Natural killer cell (primary cell): ENCODE data around the gene ANKRD9. TPM values are rescaled to one million over a fixed set of nuclear protein-coding genes. Genes with fewer than 3 reads are reported as not detected.

ENCODE experiments used
- ATAC-seq, 3 donors: fragments of 150-1000 bp in 2 of 3; fragments of 200-7000 bp in 1 of 3; cut with Tn5 transposase; 1 replicate in 1 of 3; 2 replicates in 2 of 3; pipeline ENCODE4 v1.10.0; 2021; ENCODE audit warnings: mild to moderate bottlenecking in 2 of 3, moderate library complexity in 2 of 3
- DNase-seq, 2 donors: peaks; one replicate each; pipeline versions ENCODE4 v3.0.0 to v3.0.0-alpha.2; 2013 to 2021; ENCODE audit warnings: mixed read lengths in 1 of 2
- H3K27ac ChIP-seq: one replicate; pipeline ENCODE4 v1.5.1; 2013; ENCODE audit warnings: mild to moderate bottlenecking, low read length
- H3K27me3 ChIP-seq: one replicate; pipeline ENCODE4 v1.6.1; 2013; ENCODE audit warnings: low read length; ENCODE audit not compliant: control insufficient read depth, insufficient read depth
- H3K36me3 ChIP-seq: one replicate; pipeline ENCODE4 v1.6.1; 2013; ENCODE audit warnings: low read length; ENCODE audit not compliant: control insufficient read depth, insufficient read depth
- H3K4me1 ChIP-seq: one replicate; pipeline ENCODE4 v1.6.1; 2013; ENCODE audit warnings: low read length; ENCODE audit not compliant: control insufficient read depth, insufficient read depth
- H3K4me3 ChIP-seq: one replicate; pipeline ENCODE4 v1.5.1; 2013; ENCODE audit warnings: low read length
- H3K9me3 ChIP-seq: one replicate; pipeline ENCODE4 v1.6.1; 2013; ENCODE audit warnings: low read length; ENCODE audit not compliant: control insufficient read depth, insufficient read depth
- H3K27ac Mint-ChIP-seq, 2 donors: one replicate each; pipeline ENCODE4 v1.8.0; 2022; ENCODE audit warnings: mild to moderate bottlenecking in 2 of 2, mixed read lengths in 2 of 2, moderate library complexity in 1 of 2
- H3K27me3 Mint-ChIP-seq, 2 donors: one replicate each; pipeline ENCODE4 v1.8.0; 2022; ENCODE audit warnings: low read depth in 2 of 2, mixed read lengths in 2 of 2
- H3K36me3 Mint-ChIP-seq: one replicate; pipeline ENCODE4 v1.8.0; 2022; ENCODE audit warnings: mixed read lengths
- H3K4me1 Mint-ChIP-seq, 2 donors: one replicate each; pipeline ENCODE4 v1.8.0; 2022; ENCODE audit warnings: mixed read lengths in 2 of 2
- H3K4me3 Mint-ChIP-seq: one replicate; pipeline ENCODE4 v1.8.0; 2022; ENCODE audit warnings: mild to moderate bottlenecking, moderate library complexity, mixed read lengths
- H3K9me3 Mint-ChIP-seq, 2 donors: one replicate each; pipeline ENCODE4 v1.8.0; 2022; ENCODE audit warnings: mixed read lengths in 2 of 2
- CTCF ChIP-seq: fragments of 200-600 bp; IDR thresholded peaks from one replicate; pipeline ENCODE4 v1.8.0; 2022; ENCODE audit warnings: antibody characterized with exemption
- WGBS: methylation state at CpG from one replicate; pipeline ENCODE4 v1.1.7; 2013; ENCODE audit warnings: missing lambda C conversion rate; ENCODE audit not compliant: insufficient coverage; 5-methylcytosine and 5-hydroxymethylcytosine counted together
- intact Hi-C: fragments of 100-400 bp; cut with micrococcal nuclease; formaldehyde crosslinking; loops from one replicate; pipeline ENCODE4 v1.14.2; 2022
- total RNA-seq, 4 donors: library from RNA; stranded (reverse); fragments of 120-200 nt in 1 of 4; gene quantifications; one replicate each; pipeline versions ENCODE4 v1.2.3 to v1.2.4, GENCODE V29; 2013 to 2022

The ANKRD9 gene
- total RNA-seq, 3 donors from 2014 or later (not counting 1 experiment from before 2014, with no cell fraction given), result 4.0 to 11.0 (median 9.6) TPM

GRCh38 chr14:102513899-102514772 is 4.6 kb upstream of the ANKRD9 start:
- H3K4me3 Mint-ChIP-seq, result no peak overlapping the region
- DNase-seq, result no peak

GRCh38 chr14:102512793-102513300 is 3.3 kb upstream of the ANKRD9 start:
- TF ChIP-seq CTCF, result no peak
- no peak overlapping the region for H3K27ac Mint-ChIP-seq
- peaks cover 0 to 3% of the 10 kb centered on the region in 2 donors for H3K9me3 Mint-ChIP-seq
- intact Hi-C loops, result loop anchor here (10.0 kb wide), 1 partner anchor 148 kb away; the partner anchor contains the start of genes CINP and TECPR2
- peaks cover 4 to 20% of the 10 kb centered on the region in 2 donors for H3K4me1 Mint-ChIP-seq
- Histone ChIP-seq H3K4me1 (peaks cover 26% of the 10 kb centered on the region), H3K27ac (no peak overlapping the region), H3K27me3 (no peaks in the 10 kb centered on the region), H3K9me3 (no peaks in the 10 kb centered on the region), H3K36me3 (no peaks in the 10 kb centered on the region), H3K4me3 (no peak overlapping the region)
- H3K27me3 Mint-ChIP-seq, result peaks cover 0 to 8% of the 10 kb centered on the region in 2 donors
- H3K36me3 Mint-ChIP-seq, result no peaks in the 10 kb centered on the region
- no peak overlapping the region for H3K4me3 Mint-ChIP-seq
- ATAC-seq (no peak), DNase-seq (no peak)
- 90% methylated on average over 11 of the region's 11 CpGs for WGBS

More at GRCh38 chr14:102513899-102514772, 4.6 kb upstream of the ANKRD9 start:
- Histone ChIP-seq H3K9me3 (no peaks in the 10 kb centered on the region), H3K27ac (no peak overlapping the region), H3K36me3 (no peaks in the 10 kb centered on the region), H3K27me3 (no peaks in the 10 kb centered on the region), H3K4me1 (peaks cover 20% of the 10 kb centered on the region), H3K4me3 (no peak overlapping the region)
- Mint-ChIP-seq H3K36me3 (no peaks in the 10 kb centered on the region), H3K4me1 (peaks cover 4 to 20% of the 10 kb centered on the region in 2 donors), H3K9me3 (no peaks in the 10 kb centered on the region), H3K27me3 (peaks cover 0 to 8% of the 10 kb centered on the region in 2 donors), H3K27ac (no peak overlapping the region)
- ATAC-seq, result no peak
- WGBS, result 89% methylated on average over 21 of the region's 21 CpGs
- no peak for TF ChIP-seq CTCF
- intact Hi-C loops, result loop anchor here (10.0 kb wide), 1 partner anchor 149 kb away; the partner anchor contains the start of genes CINP and TECPR2

- Mint-ChIP-seq H3K36me3 (no peaks in the 10 kb centered on the region), H3K4me3 (peak overlapping the region; percentile 37), H3K27ac (no peak overlapping the region), H3K27me3 (peaks cover 0 to 4% of the 10 kb centered on the region in 2 donors), H3K9me3 (peaks cover 0 to 3% of the 10 kb centered on the region in 2 donors), H3K4me1 (peaks cover 4 to 15% of the 10 kb centered on the region in 2 donors)
- no peak for TF ChIP-seq CTCF
- intact Hi-C loops, result loop anchor here (10.0 kb wide), 1 partner anchor 147 kb away; the partner anchor contains the start of genes CINP and TECPR2
- Histone ChIP-seq H3K36me3 (no peaks in the 10 kb centered on the region), H3K4me1 (peaks cover 24% of the 10 kb centered on the region), H3K4me3 (no peak overlapping the region), H3K27me3 (no peaks in the 10 kb centered on the region), H3K9me3 (no peaks in the 10 kb centered on the region), H3K27ac (no peak overlapping the region)
- 96% methylated on average over 5 of the region's 5 CpGs for WGBS
- DNase-seq (no peak), ATAC-seq (no peak)
These were observed 2.0 kb upstream of the ANKRD9 start for GRCh38 chr14:102511538-102511937.
